ENCODE measurements around the gene DEFB128. TPM values are rescaled to one million over a fixed set of nuclear protein-coding genes. Genes with fewer than 3 reads are reported as not detected.

The DEFB128 gene
- total and polyA plus RNA-seq, 2 donors (not counting 1 experiment from before 2014, with no cell fraction given): not detected

- no peak overlapping the region for H3K9ac ChIP-seq (ENCODE audit: insufficient read depth, low read length)
- DNase-seq (ENCODE audit: low read depth in 2 of 2): no peak
- TF ChIP-seq CTCF (conservative IDR thresholded peaks at IDR 0.05 in 1 of 2, IDR thresholded peaks at IDR 0.05 in 1 of 2; ENCODE audit: low read depth in 1 of 2, low read length in 2 of 2) (no peak), EZH2 (IDR thresholded peaks at IDR 0.05; ENCODE audit: low read length, missing control alignments) (no peak)
- H4K20me1 ChIP-seq (ENCODE audit: control insufficient read depth, extremely low read depth, insufficient read depth, low read length): no peaks in the 10 kb centered on the region
- no peak overlapping the region for H3K27ac ChIP-seq (ENCODE audit: insufficient read depth, low read length)
- H3K9me3 ChIP-seq (ENCODE audit: control insufficient read depth, insufficient read depth, low read depth, low read length): no peaks in the 10 kb centered on the region
- no peaks in the 10 kb centered on the region for H3K4me1 ChIP-seq (ENCODE audit: control insufficient read depth, extremely low read depth, insufficient read depth, low read length)
- H3K79me2 ChIP-seq (ENCODE audit: control insufficient read depth, insufficient read depth, low read length): no peaks in the 10 kb centered on the region
- H3K4me3 ChIP-seq (replicated peaks in 1 of 4; ENCODE audit: control extremely low read depth in 1 of 4, insufficient read depth in 1 of 4, low read depth in 3 of 4, low read length in 4 of 4): no peak overlapping the region
- H3K4me2 ChIP-seq (ENCODE audit: extremely low read depth, insufficient read depth, low read length): no peak overlapping the region
- H2AFZ ChIP-seq (ENCODE audit: low read length): no peak overlapping the region
- H3K27me3 ChIP-seq (ENCODE audit: control insufficient read depth, insufficient read depth, low read length): no peaks in the 10 kb centered on the region
- no peaks in the 10 kb centered on the region for H3K36me3 ChIP-seq (ENCODE audit: control insufficient read depth, insufficient read depth, low read length)
Observed at GRCh38 chr20:168876-169275, 20.6 kb downstream of the DEFB128 start.

- no peak overlapping the region for H3K27ac ChIP-seq (ENCODE audit: insufficient read depth, low read length)
- H3K4me3 ChIP-seq (replicated peaks in 1 of 4; ENCODE audit: control extremely low read depth in 1 of 4, insufficient read depth in 1 of 4, low read depth in 3 of 4, low read length in 4 of 4): no peak overlapping the region
- no peaks in the 10 kb centered on the region for H3K27me3 ChIP-seq (ENCODE audit: control insufficient read depth, insufficient read depth, low read length)
- no peaks in the 10 kb centered on the region for H3K9me3 ChIP-seq (ENCODE audit: control insufficient read depth, insufficient read depth, low read depth, low read length)
- no peak for TF ChIP-seq CTCF (conservative IDR thresholded peaks at IDR 0.05 in 1 of 2, IDR thresholded peaks at IDR 0.05 in 1 of 2; ENCODE audit: low read depth in 1 of 2, low read length in 2 of 2)
- TF ChIP-seq EZH2 (IDR thresholded peaks at IDR 0.05; ENCODE audit: low read length, missing control alignments): no peak
- no peak overlapping the region for H2AFZ ChIP-seq (ENCODE audit: low read length)
- H3K4me2 ChIP-seq (ENCODE audit: extremely low read depth, insufficient read depth, low read length): no peak overlapping the region
- no peak overlapping the region for H3K9ac ChIP-seq (ENCODE audit: insufficient read depth, low read length)
- no peaks in the 10 kb centered on the region for H4K20me1 ChIP-seq (ENCODE audit: control insufficient read depth, extremely low read depth, insufficient read depth, low read length)
- H3K79me2 ChIP-seq (ENCODE audit: control insufficient read depth, insufficient read depth, low read length): no peaks in the 10 kb centered on the region
- no peaks in the 10 kb centered on the region for H3K4me1 ChIP-seq (ENCODE audit: control insufficient read depth, extremely low read depth, insufficient read depth, low read length)
- H3K36me3 ChIP-seq (ENCODE audit: control insufficient read depth, insufficient read depth, low read length): no peaks in the 10 kb centered on the region
- DNase-seq (ENCODE audit: low read depth in 2 of 2): no peak
Observed at GRCh38 chr20:164618-165017, 24.9 kb downstream of the DEFB128 start.

GRCh38 chr20:157154-157553, 32.4 kb downstream of the DEFB128 start, which contains the start of gene DEFB127:
Gene DEFB127, plus strand, starts transcription at chr20:157454. Its CDS starts 91 bp downstream, at chr20:157545.
- TF ChIP-seq EZH2 (IDR thresholded peaks at IDR 0.05; ENCODE audit: low read length, missing control alignments): no peak
- no peak for TF ChIP-seq CTCF (conservative IDR thresholded peaks at IDR 0.05 in 1 of 2, IDR thresholded peaks at IDR 0.05 in 1 of 2; ENCODE audit: low read depth in 1 of 2, low read length in 2 of 2)

More at GRCh38 chr20:157154-157553, 32.4 kb downstream of the DEFB128 start, which contains the start of gene DEFB127:
- Histone ChIP-seq H3K27ac (ENCODE audit: insufficient read depth, low read length) (no peak within 1 kb of the TSS), H3K4me2 (ENCODE audit: extremely low read depth, insufficient read depth, low read length) (no peak within 1 kb of the TSS), H3K79me2 (ENCODE audit: control insufficient read depth, insufficient read depth, low read length) (no peaks in the 10 kb centered on the region), H2AFZ (ENCODE audit: low read length) (no peak within 1 kb of the TSS), H4K20me1 (ENCODE audit: control insufficient read depth, extremely low read depth, insufficient read depth, low read length) (no peaks in the 10 kb centered on the region), H3K9me3 (ENCODE audit: control insufficient read depth, insufficient read depth, low read depth, low read length) (no peaks in the 10 kb centered on the region), H3K4me3 (replicated peaks in 1 of 4; ENCODE audit: control extremely low read depth in 1 of 4, insufficient read depth in 1 of 4, low read depth in 3 of 4, low read length in 4 of 4) (no peak within 1 kb of the TSS), H3K4me1 (ENCODE audit: control insufficient read depth, extremely low read depth, insufficient read depth, low read length) (no peaks in the 10 kb centered on the region), H3K9ac (ENCODE audit: insufficient read depth, low read length) (no peak within 1 kb of the TSS), H3K36me3 (ENCODE audit: control insufficient read depth, insufficient read depth, low read length) (no peaks in the 10 kb centered on the region), H3K27me3 (ENCODE audit: control insufficient read depth, insufficient read depth, low read length) (no peaks in the 10 kb centered on the region)
- DNase-seq (ENCODE audit: low read depth in 2 of 2): no peak

All from fibroblast of lung (primary cell).